DMS153 treated with DMSO at 0.1 percent for 48 hours (cell line): Measurements from ENCODE around the gene CLCA1.

ENCODE experiments used
- DNase-seq: peaks from one replicate; lab custom pipeline; 2025; ENCODE audit not compliant: unreplicated experiment; lab: John Stamatoyannopoulos, UW

Gene CLCA1

DNA sequence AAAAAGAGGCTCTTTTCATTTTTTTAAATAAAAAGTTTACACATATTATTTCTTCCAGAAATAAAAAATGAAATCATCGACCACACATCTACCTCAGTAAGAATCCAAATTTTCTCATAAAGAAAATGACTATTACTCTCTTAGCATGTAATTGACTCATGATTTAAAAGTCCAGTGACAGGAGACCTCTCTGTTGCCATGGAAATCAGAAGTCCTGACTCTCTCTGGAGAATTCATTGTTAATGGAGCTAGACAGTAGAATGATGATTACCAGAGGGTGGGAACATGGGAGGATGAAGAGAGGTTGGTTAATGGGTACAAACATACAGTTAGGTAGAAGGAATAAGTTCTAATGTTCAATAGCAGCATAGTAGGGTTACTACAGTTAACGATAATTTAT lies 73.1 kb downstream of the CLCA1 start:
- no peak for DNase-seq

DNA sequence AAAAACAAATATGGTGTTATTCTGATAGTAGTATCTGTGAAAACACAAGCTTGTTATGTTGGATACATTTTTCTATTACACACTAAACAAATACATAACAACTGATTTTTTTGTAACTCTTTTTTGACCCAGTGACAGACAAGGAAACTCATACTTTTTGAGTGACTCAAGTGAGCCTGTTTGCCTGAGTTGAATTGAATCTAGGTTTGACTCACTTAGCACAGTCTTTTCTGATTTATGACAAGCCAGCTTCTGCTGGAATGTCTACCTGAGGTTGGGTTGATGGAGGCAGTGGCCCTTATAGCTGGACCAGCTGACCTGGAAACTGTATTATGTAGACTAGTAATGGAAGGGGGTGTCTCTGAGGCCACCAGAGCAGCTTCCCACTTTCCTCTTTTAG lies 73.9 kb downstream of the CLCA1 start:
- DNase-seq, result no peak

- no peak for DNase-seq
Measured at GRCh38 chr1:86546787-86547221, 78.1 kb downstream of the CLCA1 start, which contains the start of gene CLCA4. CLCA4 (plus strand) TSS chr1:86547078; CDS start chr1:86547120, 42 bp downstream.

- no peak for DNase-seq
Measured at GRCh38 chr1:86548839-86549238, 80.1 kb downstream of the CLCA1 start.
